HPDE6-E6E7 (cell line): Measurements from ENCODE around the gene LIN7A.
"Not testable (repeated sequence)": the region's sequence is repeated elsewhere in the genome, so short reads cannot be mapped to it uniquely, and the experiment has no call there.

ENCODE experiments used
- DNase-seq: peaks from one replicate; pipeline ENCODE4 v3.0.0; 2011; ENCODE audit warnings: missing footprints; ENCODE audit errors: extremely low spot score

LIN7A gene

GRCh38 chr12:80920006-80920405 is 17.7 kb downstream of the LIN7A start:
- DNase-seq, result no peak

GRCh38 chr12:80917651-80918050 is 20.1 kb downstream of the LIN7A start:
- no peak for DNase-seq

- DNase-seq, result no peak
Measured at GRCh38 chr12:80912901-80913770, 24.6 kb downstream of the LIN7A start.

DNA sequence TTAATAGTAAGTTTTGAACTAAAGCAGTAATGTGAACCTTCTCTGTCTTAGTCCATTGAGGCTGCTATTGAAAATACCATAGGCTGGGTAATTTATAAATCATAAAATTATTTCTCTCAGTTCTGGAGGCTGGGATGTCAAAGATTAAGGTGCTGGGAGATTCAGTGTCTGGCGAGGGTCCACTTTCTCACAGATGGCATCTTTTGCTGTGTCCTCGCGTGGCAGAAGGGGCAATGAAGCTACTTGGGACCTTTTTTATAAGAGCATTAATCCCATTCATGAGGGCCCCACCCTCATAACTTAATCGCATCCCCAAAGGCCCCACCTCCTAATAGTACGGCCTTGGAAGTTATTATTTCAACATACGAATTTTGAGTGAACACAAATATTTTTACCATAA is 28.4 kb downstream of the LIN7A start:
- DNase-seq, result no peak

DNA sequence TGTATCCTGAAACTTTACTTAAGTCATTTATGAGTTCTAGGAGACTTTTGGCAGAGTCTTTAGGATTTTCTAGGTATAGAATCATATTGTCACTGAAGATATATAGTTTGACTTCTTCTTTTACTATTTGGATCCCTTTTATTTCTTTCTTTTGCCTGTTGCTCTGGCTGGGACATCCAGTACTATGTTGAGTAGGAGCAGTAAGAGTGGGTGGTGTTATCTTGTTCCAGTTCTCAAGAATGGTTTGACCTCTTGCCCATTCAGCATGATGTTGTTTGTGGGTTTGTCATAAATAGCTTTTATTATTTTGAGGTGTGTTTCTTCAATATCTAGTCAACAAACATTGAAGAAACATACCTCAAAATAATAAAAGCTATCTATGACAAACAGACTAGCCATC is 35.0 kb downstream of the LIN7A start:
- no peak for DNase-seq

GRCh38 chr12:80901661-80902060 is 36.1 kb downstream of the LIN7A start:
- DNase-seq, result no peak

GRCh38 chr12:80895240-80895639 is 42.5 kb downstream of the LIN7A start:
- DNase-seq, result no peak

- no peak for DNase-seq
Measured at GRCh38 chr12:80894179-80894578, 43.6 kb downstream of the LIN7A start.

DNA sequence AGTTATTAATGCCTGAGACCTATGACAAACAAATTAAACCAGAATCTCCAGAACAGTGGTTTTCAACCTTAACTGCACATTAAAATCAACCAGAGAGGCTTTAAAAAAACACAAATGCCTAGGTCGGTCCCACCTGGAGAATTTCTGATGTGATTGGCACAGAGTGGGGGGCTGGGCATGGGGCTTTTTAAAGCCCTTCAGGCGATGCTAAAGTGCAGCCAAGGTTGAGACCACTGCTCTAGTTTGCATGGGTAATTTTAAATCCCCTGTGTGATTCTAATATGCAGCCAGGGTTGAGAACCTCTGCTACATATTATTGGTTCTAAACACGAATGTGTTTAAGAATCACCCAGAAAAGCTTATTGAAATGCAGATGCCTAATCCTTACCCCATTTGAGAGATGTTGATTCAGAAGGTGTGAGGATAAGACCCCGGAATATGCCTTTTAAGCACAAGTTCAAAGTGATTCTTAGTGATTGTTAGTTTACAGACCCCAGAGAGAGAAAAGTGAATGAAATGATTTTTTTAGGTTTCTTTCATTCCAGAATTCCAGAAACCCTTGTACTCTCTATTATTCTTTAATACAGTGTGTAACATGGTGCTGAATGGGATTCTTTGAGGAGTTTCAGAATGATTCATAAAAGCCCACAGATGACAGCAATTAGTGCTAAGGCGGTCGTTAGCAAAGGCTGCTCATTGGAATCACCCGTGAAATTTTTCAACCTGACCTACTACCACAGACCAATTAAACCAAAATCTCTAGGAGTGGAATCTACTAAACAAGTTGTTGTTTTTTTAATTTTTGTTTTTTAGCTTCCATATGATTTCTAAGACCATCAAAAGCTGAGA is 44.9 kb downstream of the LIN7A start:
- no peak for DNase-seq

- DNase-seq, result no peak
Measured at GRCh38 chr12:80884651-80885050, 53.1 kb downstream of the LIN7A start.

DNA sequence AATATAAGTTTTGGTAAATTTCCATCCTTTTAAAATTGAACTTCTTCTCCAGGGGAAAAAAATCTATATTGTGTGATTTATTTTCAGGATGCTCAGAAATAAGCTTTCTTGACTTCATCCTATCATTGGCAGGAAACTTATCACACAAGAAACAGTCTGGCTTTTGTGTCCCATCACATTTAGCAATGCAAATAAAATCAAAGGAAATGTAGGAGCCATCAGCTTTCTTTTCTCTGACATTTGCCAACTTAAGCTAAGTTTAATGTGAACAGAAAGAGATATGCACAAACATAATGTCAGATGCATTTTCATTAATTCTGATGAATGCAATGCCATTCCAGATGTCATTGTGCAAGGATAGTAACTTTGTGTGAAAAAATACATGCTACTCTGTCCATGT is 56.6 kb downstream of the LIN7A start:
- DNase-seq, result no peak

- DNase-seq, result not testable (repeated sequence)
Measured at GRCh38 chr12:80878452-80878851, 59.3 kb downstream of the LIN7A start.

GRCh38 chr12:80877721-80878265 is 59.9 kb downstream of the LIN7A start:
- no peak for DNase-seq

GRCh38 chr12:80872053-80872452 is 65.7 kb downstream of the LIN7A start:
- no peak for DNase-seq

DNA sequence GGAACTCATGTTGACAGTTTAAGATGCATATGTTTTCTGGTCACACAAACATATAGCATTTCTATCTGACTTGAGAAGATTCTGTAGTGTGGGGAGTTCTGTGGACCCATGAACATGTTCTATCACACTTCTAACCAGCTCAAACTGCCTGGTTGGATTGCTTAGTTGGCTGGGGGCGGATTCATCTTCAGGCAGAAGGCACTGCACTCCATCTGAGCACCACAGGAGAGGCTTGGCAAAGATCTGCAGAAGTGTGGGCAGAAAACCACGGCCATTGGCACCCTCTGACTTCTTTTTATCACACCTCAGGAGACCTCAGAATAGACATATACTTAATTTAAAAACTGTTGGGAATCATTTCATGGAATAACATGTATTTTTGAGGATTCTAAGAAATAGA is 68.5 kb downstream of the LIN7A start:
- DNase-seq, result no peak

DNA sequence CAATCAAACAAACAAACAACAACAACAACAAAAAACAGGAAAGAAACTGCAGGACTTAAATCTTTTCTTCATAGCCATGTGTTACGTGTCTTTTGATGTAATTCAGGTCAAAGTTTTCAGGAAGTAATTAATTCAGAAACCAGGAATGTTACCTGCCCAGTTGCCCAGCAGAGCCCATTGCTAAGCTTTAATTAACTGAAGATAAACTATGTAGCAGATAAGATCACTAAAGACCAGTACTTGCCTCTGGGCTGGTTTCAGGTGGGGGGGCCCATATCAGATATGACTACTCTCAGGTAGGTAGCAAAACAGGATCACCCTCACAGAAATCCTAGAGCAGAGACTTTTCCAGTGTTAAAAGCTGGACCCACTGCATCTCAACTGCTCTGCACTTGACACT is 69.2 kb downstream of the LIN7A start:
- DNase-seq, result no peak

DNA sequence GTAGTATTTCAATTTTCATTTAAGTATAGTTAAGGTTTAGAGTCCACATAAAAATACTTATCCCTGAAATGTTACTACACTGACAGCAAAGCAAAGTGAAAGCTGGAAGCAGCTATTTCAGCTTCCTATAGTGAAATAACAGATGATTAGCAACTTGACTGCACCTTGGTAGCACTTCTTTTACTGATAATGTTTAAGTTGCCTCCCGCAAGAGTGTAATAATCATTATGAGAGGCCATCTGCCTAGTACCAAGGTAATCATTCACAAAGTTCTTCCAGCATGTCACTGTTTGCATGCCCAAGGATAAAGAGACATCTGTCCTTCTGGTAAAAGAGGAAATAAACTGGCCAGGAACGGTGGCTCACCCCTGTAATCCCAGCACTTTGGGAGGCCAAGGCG is 69.8 kb downstream of the LIN7A start:
- DNase-seq, result no peak

GRCh38 chr12:80864046-80864735 is 73.5 kb downstream of the LIN7A start:
- DNase-seq, result no peak

GRCh38 chr12:80862531-80862930 is 75.2 kb downstream of the LIN7A start:
- no peak for DNase-seq

GRCh38 chr12:80861641-80862378 is 75.9 kb downstream of the LIN7A start:
- no peak for DNase-seq

GRCh38 chr12:80860928-80861327 is 76.8 kb downstream of the LIN7A start:
- no peak for DNase-seq
